ENCODE results near the gene CYP4F11. TPM values are rescaled to one million over a fixed set of nuclear protein-coding genes. Genes with fewer than 3 reads are reported as not detected.
A peak's percentile ranks its signal among the peaks of the same experiment; 100 is the strongest.
"Not testable (repeated sequence)": the region's sequence is repeated elsewhere in the genome, so short reads cannot be mapped to it uniquely, and the experiment has no call there.

CYP4F11 gene
- total and polyA plus RNA-seq, 3 experiments from 2014 or later: not detected

DNA sequence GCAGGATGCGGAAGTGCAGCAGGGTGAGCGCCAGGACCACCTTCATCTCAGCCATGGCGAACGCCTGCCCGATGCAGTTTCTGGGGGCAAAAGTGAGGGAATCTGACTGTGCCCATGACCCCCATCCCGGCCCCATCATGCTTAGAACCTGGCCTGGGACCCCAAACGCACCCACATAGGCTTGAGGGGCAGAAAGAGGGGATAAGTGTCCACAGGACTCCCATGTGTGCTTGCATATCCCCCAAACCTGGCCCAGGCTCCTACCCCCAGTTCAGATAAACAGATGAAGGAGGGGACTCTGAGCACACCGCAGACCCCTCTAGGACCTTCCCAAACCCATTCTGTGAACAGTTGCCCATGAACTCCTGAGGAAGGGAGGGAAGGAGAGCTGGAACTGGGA lies 20.5 kb downstream of the CYP4F11 start:
- ChIA-PET POLR2A (no interaction called here), CTCF (no interaction called here)
- H3K27ac Mint-ChIP-seq: no peak overlapping the region
- Histone ChIP-seq H3K27ac (ENCODE audit: low read depth, low read length) (no peak overlapping the region), H3K9me3 (ENCODE audit: low read length) (peaks cover 4% of the 10 kb centered on the region), H3K36me3 (ENCODE audit: insufficient read depth, low read length) (no peaks in the 10 kb centered on the region), H3K4me3 (ENCODE audit: low read length) (no peak overlapping the region), H3K4me1 (ENCODE audit: insufficient read depth, low read length) (no peaks in the 10 kb centered on the region), H3K27me3 (ENCODE audit: insufficient read depth, low read length, poor library complexity, severe bottlenecking) (peaks cover 19% of the 10 kb centered on the region)
- DNase-seq: no peak
- peaks cover 0 to 7% (median 6%) of the 10 kb centered on the region in 3 donors for H3K4me1 Mint-ChIP-seq
- peaks cover 45 to 78% of the 10 kb centered on the region in 2 donors for H3K27me3 Mint-ChIP-seq
- no peak overlapping the region for H3K4me3 Mint-ChIP-seq
- peaks cover 0 to 16% (median 0%) of the 10 kb centered on the region in 3 donors for H3K36me3 Mint-ChIP-seq
- H3K9me3 Mint-ChIP-seq: peaks cover 8 to 14% (median 13%) of the 10 kb centered on the region in 5 donors

DNA sequence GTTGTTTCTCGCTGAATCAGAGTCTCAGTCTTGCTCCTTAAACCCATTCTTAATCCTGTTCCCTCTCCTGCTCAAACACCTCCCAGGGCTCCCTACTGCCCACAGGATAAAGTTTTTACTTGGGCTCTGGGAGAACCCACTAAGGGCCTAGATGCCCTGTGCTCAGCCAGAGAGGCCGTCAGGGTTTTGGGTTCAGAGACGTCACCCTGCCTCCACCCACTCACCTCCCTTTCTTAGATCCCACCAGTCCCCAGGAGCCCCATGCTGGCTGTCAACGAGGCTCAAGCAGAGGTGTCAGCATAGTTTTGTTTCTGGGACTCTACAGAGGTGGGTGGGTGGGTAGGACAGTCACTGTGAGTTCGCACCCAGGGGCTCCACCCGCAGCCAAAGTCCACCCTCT lies 20.9 kb downstream of the CYP4F11 start:
- H3K36me3 ChIP-seq (ENCODE audit: insufficient read depth, low read length): no peaks in the 10 kb centered on the region
- Mint-ChIP-seq H3K4me3 (no peak overlapping the region), H3K4me1 (peaks cover 0 to 7% (median 6%) of the 10 kb centered on the region in 3 donors), H3K9me3 (peaks cover 8 to 14% (median 13%) of the 10 kb centered on the region in 5 donors), H3K27ac (peak overlapping the region in 1 of 8 donors; percentile 78), H3K36me3 (peaks cover 0 to 16% (median 0%) of the 10 kb centered on the region in 3 donors), H3K27me3 (peaks cover 43 to 82% of the 10 kb centered on the region in 2 donors)
- peaks cover 23% of the 10 kb centered on the region for H3K27me3 ChIP-seq (ENCODE audit: insufficient read depth, low read length, poor library complexity, severe bottlenecking)
- peaks cover 4% of the 10 kb centered on the region for H3K9me3 ChIP-seq (ENCODE audit: low read length)
- H3K27ac ChIP-seq (ENCODE audit: low read depth, low read length): no peak overlapping the region
- DNase-seq: no peak
- no peak overlapping the region for H3K4me3 ChIP-seq (ENCODE audit: low read length)
- POLR2A ChIA-PET: no interaction called here
- H3K4me1 ChIP-seq (ENCODE audit: insufficient read depth, low read length): no peaks in the 10 kb centered on the region
- CTCF ChIA-PET: no interaction called here

GRCh38 chr19:15911599-15912235 lies 22.6 kb downstream of the CYP4F11 start:
- H3K27ac Mint-ChIP-seq: peak overlapping the region in 2 of 8 donors; percentile 20 to 46
- H3K36me3 ChIP-seq (ENCODE audit: insufficient read depth, low read length): no peaks in the 10 kb centered on the region
- POLR2A ChIA-PET: no interaction called here
- peaks cover 0 to 7% (median 6%) of the 10 kb centered on the region in 3 donors for H3K4me1 Mint-ChIP-seq
- H3K9me3 ChIP-seq (ENCODE audit: low read length): peaks cover 4% of the 10 kb centered on the region
- no peak for DNase-seq
- H3K27ac ChIP-seq (ENCODE audit: low read depth, low read length): no peak overlapping the region
- CTCF ChIA-PET: interaction anchor here (1.1 kb wide), 1 partner anchor 281 kb away, joined by 3 read pairs; no protein-coding TSS in a partner anchor
- H3K4me3 Mint-ChIP-seq: no peak overlapping the region
- H3K27me3 ChIP-seq (ENCODE audit: insufficient read depth, low read length, poor library complexity, severe bottlenecking): peaks cover 23% of the 10 kb centered on the region
- H3K36me3 Mint-ChIP-seq: peaks cover 0 to 16% (median 0%) of the 10 kb centered on the region in 3 donors
- H3K4me1 ChIP-seq (ENCODE audit: insufficient read depth, low read length): no peaks in the 10 kb centered on the region
- H3K9me3 Mint-ChIP-seq: peaks cover 8 to 15% (median 13%) of the 10 kb centered on the region in 5 donors
- H3K4me3 ChIP-seq (ENCODE audit: low read length): no peak overlapping the region
- peaks cover 40 to 81% of the 10 kb centered on the region in 2 donors for H3K27me3 Mint-ChIP-seq

DNA sequence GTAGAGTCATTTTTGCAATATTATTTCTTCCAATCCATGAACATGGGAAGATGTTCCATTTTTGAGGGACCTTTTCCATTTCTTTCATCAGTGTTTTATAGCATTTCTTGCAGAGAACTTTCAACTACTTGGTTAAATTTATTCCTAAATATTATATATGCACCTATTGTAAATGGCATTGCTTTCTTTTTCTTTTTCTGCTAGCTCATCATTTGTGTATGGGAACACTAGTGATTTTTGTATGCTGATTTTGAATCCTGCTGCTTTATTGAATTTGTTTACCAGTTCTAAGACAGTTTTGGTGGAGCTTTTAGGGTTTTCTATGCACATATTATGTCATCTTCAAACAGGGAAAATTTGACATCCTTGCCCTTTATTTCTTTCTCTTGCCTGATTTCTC lies 29.3 kb downstream of the CYP4F11 start:
- H3K4me1 ChIP-seq (ENCODE audit: insufficient read depth, low read length): no peaks in the 10 kb centered on the region
- Mint-ChIP-seq H3K4me1 (peaks cover 6 to 12% (median 10%) of the 10 kb centered on the region in 3 donors), H3K4me3 (no peak overlapping the region), H3K9me3 (peaks cover 0 to 11% (median 2%) of the 10 kb centered on the region in 5 donors), H3K27ac (no peak overlapping the region), H3K36me3 (peaks cover 0 to 3% (median 0%) of the 10 kb centered on the region in 3 donors), H3K27me3 (peaks cover 39 to 76% of the 10 kb centered on the region in 2 donors)
- ChIA-PET CTCF (no interaction called here), POLR2A (no interaction called here)
- DNase-seq: no peak
- no peaks in the 10 kb centered on the region for H3K9me3 ChIP-seq (ENCODE audit: low read length)
- no peak overlapping the region for H3K4me3 ChIP-seq (ENCODE audit: low read length)
- no peaks in the 10 kb centered on the region for H3K36me3 ChIP-seq (ENCODE audit: insufficient read depth, low read length)
- H3K27me3 ChIP-seq (ENCODE audit: insufficient read depth, low read length, poor library complexity, severe bottlenecking): peaks cover 6% of the 10 kb centered on the region
- H3K27ac ChIP-seq (ENCODE audit: low read depth, low read length): no peak overlapping the region

DNA sequence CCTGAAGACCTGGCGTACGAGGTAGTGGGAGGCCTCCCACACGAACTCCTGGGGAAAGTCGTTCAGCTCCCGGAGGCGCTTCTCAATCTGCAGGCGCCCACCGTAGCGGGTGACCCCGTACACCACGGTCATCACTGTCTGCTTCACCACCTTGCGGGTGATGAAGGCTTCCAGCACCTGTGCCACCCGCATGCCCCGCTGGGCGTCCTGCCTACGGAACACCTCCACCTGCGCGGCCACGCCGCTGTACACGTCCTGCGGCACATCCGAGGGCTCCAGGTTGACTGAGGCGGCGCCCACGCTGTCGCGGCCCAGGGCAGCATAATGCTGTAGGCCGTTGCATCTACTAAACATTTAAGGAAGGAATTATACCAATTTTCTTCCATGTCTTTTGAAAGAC lies 31.4 kb downstream of the CYP4F11 start:
- DNase-seq; CTCF ChIA-PET; H3K27me3 ChIP-seq (ENCODE audit: insufficient read depth, low read length, poor library complexity, severe bottlenecking); H3K4me3 Mint-ChIP-seq; H3K36me3 ChIP-seq (ENCODE audit: insufficient read depth, low read length); H3K27ac ChIP-seq (ENCODE audit: low read depth, low read length); H3K27ac Mint-ChIP-seq; POLR2A ChIA-PET; H3K4me3 ChIP-seq (ENCODE audit: low read length); H3K4me1 ChIP-seq (ENCODE audit: insufficient read depth, low read length); H3K36me3 Mint-ChIP-seq; H3K9me3 ChIP-seq (ENCODE audit: low read length): not testable (repeated sequence)
- peaks cover 6 to 16% (median 11%) of the 10 kb centered on the region in 3 donors for H3K4me1 Mint-ChIP-seq
- peaks cover 41 to 69% of the 10 kb centered on the region in 2 donors for H3K27me3 Mint-ChIP-seq
- H3K9me3 Mint-ChIP-seq: peaks cover 0 to 11% (median 2%) of the 10 kb centered on the region in 5 donors

DNA sequence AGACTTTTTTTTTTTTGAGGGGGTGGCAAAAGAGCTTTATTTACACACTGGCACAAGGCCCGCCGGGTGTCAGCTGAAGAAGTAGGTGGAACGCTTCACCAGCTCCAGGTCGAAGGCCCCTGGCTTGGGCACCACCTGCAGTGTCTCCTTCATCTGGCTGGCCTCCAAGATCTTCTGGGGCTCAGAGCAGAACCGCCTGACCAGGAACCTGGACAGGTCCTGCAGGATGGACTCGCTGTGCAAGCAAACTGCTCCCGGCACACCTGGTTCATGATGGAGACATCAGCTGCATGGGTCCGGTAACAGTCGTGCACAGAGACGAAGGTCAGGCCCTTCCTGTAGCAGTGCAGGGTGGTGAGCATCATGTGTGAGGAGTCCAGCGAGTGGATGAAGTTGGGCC lies 32.1 kb downstream of the CYP4F11 start:
- H3K27ac ChIP-seq (ENCODE audit: low read depth, low read length): no peak overlapping the region
- Mint-ChIP-seq H3K27me3 (peaks cover 39 to 64% of the 10 kb centered on the region in 2 donors), H3K4me1 (peaks cover 6 to 16% (median 11%) of the 10 kb centered on the region in 3 donors), H3K36me3 (peaks cover 0 to 3% (median 0%) of the 10 kb centered on the region in 3 donors), H3K9me3 (peaks cover 0 to 11% (median under 1%) of the 10 kb centered on the region in 5 donors), H3K4me3 (no peak overlapping the region), H3K27ac (no peak overlapping the region)
- no peaks in the 10 kb centered on the region for H3K4me1 ChIP-seq (ENCODE audit: insufficient read depth, low read length)
- H3K36me3 ChIP-seq (ENCODE audit: insufficient read depth, low read length): no peaks in the 10 kb centered on the region
- no peak for DNase-seq
- no peak overlapping the region for H3K4me3 ChIP-seq (ENCODE audit: low read length)
- no peaks in the 10 kb centered on the region for H3K27me3 ChIP-seq (ENCODE audit: insufficient read depth, low read length, poor library complexity, severe bottlenecking)
- ChIA-PET POLR2A (no interaction called here), CTCF (no interaction called here)
- no peaks in the 10 kb centered on the region for H3K9me3 ChIP-seq (ENCODE audit: low read length)

GRCh38 chr19:15900504-15900903 lies 33.8 kb downstream of the CYP4F11 start:
- ChIA-PET POLR2A (no interaction called here), CTCF (interaction anchor here (1.0 kb wide), 1 partner anchor 29 kb away, joined by 3 read pairs; no protein-coding TSS in a partner anchor)
- peak overlapping the region; percentile 69 to 90 (median 83) for H3K4me3 Mint-ChIP-seq
- H3K9me3 Mint-ChIP-seq: peaks cover 0 to 8% (median 0%) of the 10 kb centered on the region in 5 donors
- Histone ChIP-seq H3K36me3 (ENCODE audit: insufficient read depth, low read length) (no peaks in the 10 kb centered on the region), H3K27me3 (ENCODE audit: insufficient read depth, low read length, poor library complexity, severe bottlenecking) (no peaks in the 10 kb centered on the region), H3K27ac (ENCODE audit: low read depth, low read length) (no peak overlapping the region), H3K9me3 (ENCODE audit: low read length) (no peaks in the 10 kb centered on the region), H3K4me3 (ENCODE audit: low read length) (no peak overlapping the region), H3K4me1 (ENCODE audit: insufficient read depth, low read length) (no peaks in the 10 kb centered on the region)
- H3K36me3 Mint-ChIP-seq: peaks cover 0 to 3% (median 3%) of the 10 kb centered on the region in 3 donors
- H3K27ac Mint-ChIP-seq: peak overlapping the region in 3 of 8 donors; percentile 7 to 69 (median 16)
- DNase-seq: no peak
- peaks cover 6 to 16% (median 11%) of the 10 kb centered on the region in 3 donors for H3K4me1 Mint-ChIP-seq
- peaks cover 39 to 57% of the 10 kb centered on the region in 2 donors for H3K27me3 Mint-ChIP-seq

DNA sequence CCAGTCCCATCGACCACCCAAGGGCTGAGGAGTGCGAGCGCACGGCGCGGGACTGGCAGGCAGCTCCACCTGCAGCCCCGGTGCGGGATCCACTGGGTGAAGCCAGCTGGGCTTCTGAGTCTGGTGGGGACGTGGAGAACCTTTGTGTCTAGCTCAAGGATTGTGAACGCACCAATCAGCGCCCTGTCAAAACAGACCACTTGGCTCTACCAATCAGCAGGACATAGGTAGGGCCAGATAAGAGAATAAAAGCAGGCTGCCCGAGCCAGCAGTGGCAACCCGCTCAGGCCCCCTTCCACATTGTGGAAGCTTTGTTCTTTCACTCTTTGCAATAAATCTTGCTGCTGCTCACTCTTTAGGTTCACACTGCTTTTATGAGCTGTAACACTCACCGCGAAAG lies 34.3 kb downstream of the CYP4F11 start:
- H3K27me3 ChIP-seq (ENCODE audit: insufficient read depth, low read length, poor library complexity, severe bottlenecking); H3K4me3 ChIP-seq (ENCODE audit: low read length); POLR2A ChIA-PET; H3K27ac ChIP-seq (ENCODE audit: low read depth, low read length); H3K9me3 ChIP-seq (ENCODE audit: low read length); H3K36me3 Mint-ChIP-seq; H3K4me1 ChIP-seq (ENCODE audit: insufficient read depth, low read length); DNase-seq; H3K36me3 ChIP-seq (ENCODE audit: insufficient read depth, low read length); H3K9me3 Mint-ChIP-seq: not testable (repeated sequence)
- Mint-ChIP-seq H3K27ac (peak overlapping the region in 3 of 8 donors; percentile 7 to 69 (median 16)), H3K4me1 (peaks cover 6 to 16% (median 11%) of the 10 kb centered on the region in 3 donors), H3K4me3 (peak overlapping the region; percentile 69 to 90 (median 83)), H3K27me3 (peaks cover 36 to 56% of the 10 kb centered on the region in 2 donors)
- CTCF ChIA-PET: interaction anchor here (1.0 kb wide), 1 partner anchor 29 kb away, joined by 3 read pairs; no protein-coding TSS in a partner anchor

Data from CD8-positive, alpha-beta memory T cell (primary cell).